ENCODE data around the gene CRHBP. TPM values are rescaled to one million over a fixed set of nuclear protein-coding genes. Genes with fewer than 3 reads are reported as not detected.
"Not testable (repeated sequence)": the region's sequence is repeated elsewhere in the genome, so short reads cannot be mapped to it uniquely, and the experiment has no call there.

CRHBP gene
- total and polyA plus RNA-seq, 9 of the 15 experiments (the other 6 are each of a cell fraction or from before 2014, with no cell fraction given) = not detected

GRCh38 chr5:76945238-76945637 is 7.6 kb upstream of the CRHBP start:
- H3K79me2 ChIP-seq (ENCODE audit: control insufficient read depth, insufficient read depth, low read length); H2AFZ ChIP-seq (ENCODE audit: low read depth, low read length); H3K4me2 ChIP-seq (ENCODE audit: insufficient read depth, low read length); H3K36me3 ChIP-seq (ENCODE audit: control insufficient read depth, insufficient read depth, low read length); BruUV-seq (replicated peaks); intact Hi-C loops (cut with micrococcal nuclease); in situ Hi-C loops (cut with MboI); ATAC-seq; H3K4me3 ChIP-seq; CTCF ChIA-PET (ENCODE audit: low intra/inter-chr PET ratio); H3K27ac ChIP-seq (ENCODE audit: extremely low read depth, low read depth, low read length); POLR2A ChIA-PET; H3K27me3 ChIP-seq (ENCODE audit: control insufficient read depth in 2 of 2, insufficient read depth in 2 of 2, low read length in 2 of 2); H3K9me1 ChIP-seq (ENCODE audit: control insufficient read depth, insufficient read depth, low read length); H4K20me1 ChIP-seq (replicated peaks; ENCODE audit: control insufficient read depth, insufficient read depth, low read length); H3K9ac ChIP-seq (ENCODE audit: insufficient read depth in 1 of 2, low read depth in 2 of 2, low read length in 2 of 2); H3K9me3 ChIP-seq (replicated peaks; ENCODE audit: control insufficient read depth, insufficient read depth, low read depth, low read length): not testable (repeated sequence)
- WGBS (ENCODE audit: insufficient coverage, low coverage, missing lambda C conversion rate) = 1% methylated on average over 9 of the region's 9 CpGs
- DNase-seq (ENCODE audit: extremely low read depth in 1 of 4, low spot score in 3 of 4) (peak in 1 of 4 experiments; percentile 39), FAIRE-seq (peak; percentile 83)
- TF ChIP-seq TCF3 (CRISPR knock-in tag; IDR thresholded peaks at IDR 0.05) (peak; percentile 56; the same call in 1 of the 2 replicates), ARID1B (IDR thresholded peaks at IDR 0.05) (peak; percentile 56), NCOR1 (IDR thresholded peaks at IDR 0.05) (peak; percentile 23; the same call in 1 of the 2 replicates), CBFA2T3 (IDR thresholded peaks at IDR 0.05) (peak; percentile 57), CBFA2T2 (conservative IDR thresholded peaks at IDR 0.05) (peak; percentile 44), SPI1 (IDR thresholded peaks at IDR 0.05; ENCODE audit: borderline replicate concordance, low read depth, low read length) (peak; percentile 83)
- peaks cover 4 to 15% of the 10 kb centered on the region in 2 experiments; a peak in 3 of 5 replicates for H3K4me1 ChIP-seq (replicated peaks in 1 of 2; ENCODE audit: control insufficient read depth in 2 of 2, insufficient read depth in 2 of 2, low read length in 2 of 2)

- ChIA-PET POLR2A (interaction anchor here (1.0 kb wide), 1 partner anchor 10 kb away, joined by 4 read pairs; no protein-coding TSS in a partner anchor), CTCF (ENCODE audit: low intra/inter-chr PET ratio) (no interaction called here)
- ATAC-seq (no peak), DNase-seq (ENCODE audit: extremely low read depth in 1 of 4, low spot score in 3 of 4) (no peak), FAIRE-seq (no peak)
- Histone ChIP-seq H3K36me3 (ENCODE audit: control insufficient read depth, insufficient read depth, low read length) (no peaks in the 10 kb centered on the region), H2AFZ (ENCODE audit: low read depth, low read length) (no peak overlapping the region), H3K9me3 (replicated peaks; ENCODE audit: control insufficient read depth, insufficient read depth, low read depth, low read length) (no peaks in the 10 kb centered on the region), H3K27me3 (ENCODE audit: control insufficient read depth in 2 of 2, insufficient read depth in 2 of 2, low read length in 2 of 2) (no peaks in the 10 kb centered on the region; a peak in 1 of 5 replicates), H3K9ac (ENCODE audit: insufficient read depth in 1 of 2, low read depth in 2 of 2, low read length in 2 of 2) (no peak overlapping the region), H3K4me3 (no peak overlapping the region), H3K9me1 (ENCODE audit: control insufficient read depth, insufficient read depth, low read length) (no peaks in the 10 kb centered on the region), H4K20me1 (replicated peaks; ENCODE audit: control insufficient read depth, insufficient read depth, low read length) (no peaks in the 10 kb centered on the region), H3K4me1 (replicated peaks in 1 of 2; ENCODE audit: control insufficient read depth in 2 of 2, insufficient read depth in 2 of 2, low read length in 2 of 2) (peaks cover 4 to 15% of the 10 kb centered on the region in 2 experiments; a peak in 3 of 5 replicates), H3K4me2 (ENCODE audit: insufficient read depth, low read length) (no peak overlapping the region), H3K27ac (ENCODE audit: extremely low read depth, low read depth, low read length) (no peak overlapping the region), H3K79me2 (ENCODE audit: control insufficient read depth, insufficient read depth, low read length) (no peaks in the 10 kb centered on the region)
- intact Hi-C loops (cut with micrococcal nuclease) = no loop called here
- WGBS (ENCODE audit: insufficient coverage, low coverage, missing lambda C conversion rate) = 91% methylated on average over 2 of the region's 2 CpGs
- BruUV-seq (replicated peaks) = no TSS peak
- in situ Hi-C loops (cut with MboI) = no loop called here
- no peak for TF ChIP-seq ZNF785 (CRISPR knock-in tag; IDR thresholded peaks at IDR 0.05)
- TF ChIP-seq CBX1 (IDR thresholded peaks at IDR 0.05; ENCODE audit: low read depth) = no peak
- TF ChIP-seq ZNF57 (CRISPR knock-in tag; IDR thresholded peaks at IDR 0.05) = no peak
- 0 out of 2 replicates have a peak, but pooled peaks have one; percentile 27 for TF ChIP-seq ATF7 (IDR thresholded peaks at IDR 0.05)
- no peak for TF ChIP-seq SMARCA4 (IDR thresholded peaks at IDR 0.05)
- TF ChIP-seq BRCA1 (IDR thresholded peaks at IDR 0.05) = no peak
- TF ChIP-seq BRCA1 (CRISPR knock-in tag; IDR thresholded peaks at IDR 0.05) = no peak
- peak; percentile 43; the same call in 1 of the 2 replicates for TF ChIP-seq ATF3 (IDR thresholded peaks at IDR 0.05)
- TF ChIP-seq ATF3 (CRISPR knock-in tag; conservative IDR thresholded peaks at IDR 0.05) = no peak
- TF ChIP-seq EP400 (IDR thresholded peaks at IDR 0.05) = no peak
- no peak for TF ChIP-seq ELK1 (CRISPR knock-in tag; IDR thresholded peaks at IDR 0.05)
Observed at GRCh38 chr5:76946090-76946489, 6.8 kb upstream of the CRHBP start.

Data from K562 (cell line).